ENCODE data around the gene FRK. TPM values are rescaled to one million over a fixed set of nuclear protein-coding genes. Genes with fewer than 3 reads are reported as not detected.

Gene FRK
- total RNA-seq, 4 donors from 2014 or later: 13.3 to 25.4 (median 18.9) TPM

DNA sequence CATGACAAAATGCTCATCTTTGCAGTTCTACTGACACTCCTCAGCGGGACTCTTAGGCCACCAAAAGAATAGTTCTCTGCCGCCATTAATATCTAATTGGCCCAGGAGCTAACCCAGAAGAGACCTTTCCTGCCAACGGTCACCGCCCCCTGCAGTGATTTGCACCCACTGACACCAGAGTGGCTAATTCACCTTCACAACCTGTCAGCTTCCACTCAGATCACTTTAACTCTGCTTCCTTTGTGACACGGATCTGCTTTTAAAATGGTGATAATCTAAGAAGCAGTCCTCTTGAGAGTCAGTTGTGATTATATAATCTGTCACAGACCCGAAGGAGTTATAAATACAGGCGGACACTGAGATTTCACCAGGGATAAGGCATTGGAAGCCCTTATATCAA lies 172.8 kb downstream of the FRK start:
- WGBS, 2 donors (ENCODE audit: low coverage in 1 of 2): 78 to 84% methylated on average over 6 to 7 of the region's 7 CpGs
- Histone ChIP-seq H3K9me3 (no peaks in the 10 kb centered on the region), H3K27me3 (no peaks in the 10 kb centered on the region), H3K27ac (no peak overlapping the region), H3K4me3 (no peak overlapping the region), H3K36me3 (no peaks in the 10 kb centered on the region), H3K4me1 (no peaks in the 10 kb centered on the region)
- intact Hi-C loops (cut with DNase I; ENCODE audit: low total_unique reads) (no loop called here), in situ Hi-C loops (cut with MboI; ENCODE audit: low pct_ligation_motif_present in 1 of 4, low pct_unique_long_range_greater_than_20kb in 1 of 4, low sequenced_read_pairs in 3 of 4) (loop anchor here in 2 of 4 donors (25.0 kb wide), 1 partner anchor 1151 kb away; no protein-coding TSS in a partner anchor)
- TF ChIP-seq EP300 (IDR thresholded peaks at IDR 0.05; ENCODE audit: low read depth) (no peak), POLR2AphosphoS5 (IDR thresholded peaks at IDR 0.05) (no peak), POLR2A (IDR thresholded peaks at IDR 0.05) (no peak)
- TF ChIP-seq, protein P1, sequence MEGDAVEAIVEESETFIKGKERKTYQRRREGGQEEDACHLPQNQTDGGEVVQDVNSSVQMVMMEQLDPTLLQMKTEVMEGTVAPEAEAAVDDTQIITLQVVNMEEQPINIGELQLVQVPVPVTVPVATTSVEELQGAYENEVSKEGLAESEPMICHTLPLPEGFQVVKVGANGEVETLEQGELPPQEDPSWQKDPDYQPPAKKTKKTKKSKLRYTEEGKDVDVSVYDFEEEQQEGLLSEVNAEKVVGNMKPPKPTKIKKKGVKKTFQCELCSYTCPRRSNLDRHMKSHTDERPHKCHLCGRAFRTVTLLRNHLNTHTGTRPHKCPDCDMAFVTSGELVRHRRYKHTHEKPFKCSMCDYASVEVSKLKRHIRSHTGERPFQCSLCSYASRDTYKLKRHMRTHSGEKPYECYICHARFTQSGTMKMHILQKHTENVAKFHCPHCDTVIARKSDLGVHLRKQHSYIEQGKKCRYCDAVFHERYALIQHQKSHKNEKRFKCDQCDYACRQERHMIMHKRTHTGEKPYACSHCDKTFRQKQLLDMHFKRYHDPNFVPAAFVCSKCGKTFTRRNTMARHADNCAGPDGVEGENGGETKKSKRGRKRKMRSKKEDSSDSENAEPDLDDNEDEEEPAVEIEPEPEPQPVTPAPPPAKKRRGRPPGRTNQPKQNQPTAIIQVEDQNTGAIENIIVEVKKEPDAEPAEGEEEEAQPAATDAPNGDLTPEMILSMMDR (IDR thresholded peaks at IDR 0.05): no peak
- no peak for DNase-seq

DNA sequence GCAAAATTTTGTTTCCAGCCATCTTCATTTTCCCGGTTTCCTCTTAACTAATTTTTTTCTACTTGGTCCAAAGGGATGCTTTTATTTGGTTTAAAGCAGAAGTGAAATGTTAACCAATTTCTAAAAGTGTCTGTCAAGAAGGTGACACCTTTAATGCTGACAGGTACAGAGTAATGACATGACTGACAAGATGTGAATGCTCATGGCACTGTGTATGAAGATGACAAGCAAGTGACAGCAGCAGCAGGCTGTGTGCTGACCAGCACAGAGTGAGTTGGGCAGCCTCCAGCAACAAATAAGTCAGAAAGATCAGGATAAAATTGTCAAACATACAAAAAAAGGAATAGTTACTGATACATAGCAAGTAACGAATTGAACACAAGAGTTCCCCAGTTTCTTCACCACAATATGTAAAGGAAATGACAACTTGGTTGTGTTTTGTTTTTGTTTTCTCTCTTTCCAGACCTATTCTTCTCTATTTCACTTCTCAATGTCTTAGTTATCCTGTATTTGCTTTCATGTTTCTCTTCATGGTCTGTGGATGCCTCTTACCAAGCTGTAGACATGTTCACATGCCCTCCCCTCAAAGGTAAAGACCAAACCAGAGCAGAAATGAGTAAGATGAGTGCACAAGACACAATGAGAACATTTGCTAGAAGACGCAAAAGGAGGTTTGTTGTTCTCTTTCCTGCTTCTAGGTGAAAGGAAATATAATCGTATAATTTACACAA lies 174.9 kb downstream of the FRK start:
- Histone ChIP-seq H3K4me3 (no peak overlapping the region), H3K9me3 (no peaks in the 10 kb centered on the region), H3K27me3 (no peaks in the 10 kb centered on the region), H3K27ac (no peak overlapping the region), H3K4me1 (no peaks in the 10 kb centered on the region), H3K36me3 (no peaks in the 10 kb centered on the region)
- WGBS, 2 donors (ENCODE audit: low coverage in 1 of 2): 75 to 79% methylated on average over 3 to 4 of the region's 4 CpGs
- DNase-seq: no peak
- intact Hi-C loops (cut with DNase I; ENCODE audit: low total_unique reads): no loop called here
- in situ Hi-C loops (cut with MboI; ENCODE audit: low pct_ligation_motif_present in 1 of 4, low pct_unique_long_range_greater_than_20kb in 1 of 4, low sequenced_read_pairs in 3 of 4): loop anchor here in 2 of 4 donors (25.0 kb wide), 1 partner anchor 1148 kb away; no protein-coding TSS in a partner anchor
- TF ChIP-seq, protein P1 (IDR thresholded peaks at IDR 0.05): no peak
- no peak for TF ChIP-seq EP300 (IDR thresholded peaks at IDR 0.05; ENCODE audit: low read depth)
- TF ChIP-seq POLR2AphosphoS5 (IDR thresholded peaks at IDR 0.05): no peak
- no peak for TF ChIP-seq POLR2A (IDR thresholded peaks at IDR 0.05)

DNA sequence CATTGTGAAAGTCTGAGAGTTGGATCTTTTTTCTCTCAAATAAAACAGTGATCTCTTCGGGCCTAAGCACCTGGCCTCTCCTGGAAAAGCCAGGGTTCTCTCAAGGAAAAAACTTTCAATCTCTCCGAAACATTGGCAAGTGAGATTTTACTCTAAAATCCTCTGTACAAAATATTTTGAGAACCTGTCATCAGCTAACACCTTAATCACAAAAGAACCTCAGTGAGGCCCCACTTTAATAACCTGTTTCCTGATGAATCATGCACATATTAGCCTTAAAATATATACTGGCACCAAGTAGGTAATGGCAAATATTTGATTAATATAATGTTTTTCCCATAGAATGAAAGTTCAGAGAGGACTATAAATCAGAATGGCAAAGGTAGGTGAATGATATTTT lies 177.9 kb downstream of the FRK start:
- no peak overlapping the region for H3K4me3 ChIP-seq
- no peaks in the 10 kb centered on the region for H3K9me3 ChIP-seq
- DNase-seq: no peak
- H3K27me3 ChIP-seq: no peaks in the 10 kb centered on the region
- TF ChIP-seq POLR2AphosphoS5 (IDR thresholded peaks at IDR 0.05) (no peak), EP300 (IDR thresholded peaks at IDR 0.05; ENCODE audit: low read depth) (no peak), POLR2A (IDR thresholded peaks at IDR 0.05) (no peak)
- TF ChIP-seq, protein P1 (IDR thresholded peaks at IDR 0.05): no peak
- no peaks in the 10 kb centered on the region for H3K4me1 ChIP-seq
- no peaks in the 10 kb centered on the region for H3K36me3 ChIP-seq
- in situ Hi-C loops (cut with MboI; ENCODE audit: low pct_ligation_motif_present in 1 of 4, low pct_unique_long_range_greater_than_20kb in 1 of 4, low sequenced_read_pairs in 3 of 4): loop anchor here in 2 of 4 donors (25.0 kb wide), 1 partner anchor 1145 kb away; no protein-coding TSS in a partner anchor
- H3K27ac ChIP-seq: no peak overlapping the region
- 71 to 73% methylated on average over 2 of the region's 2 CpGs for WGBS, 2 donors (ENCODE audit: low coverage in 1 of 2)
- intact Hi-C loops (cut with DNase I; ENCODE audit: low total_unique reads): no loop called here

DNA sequence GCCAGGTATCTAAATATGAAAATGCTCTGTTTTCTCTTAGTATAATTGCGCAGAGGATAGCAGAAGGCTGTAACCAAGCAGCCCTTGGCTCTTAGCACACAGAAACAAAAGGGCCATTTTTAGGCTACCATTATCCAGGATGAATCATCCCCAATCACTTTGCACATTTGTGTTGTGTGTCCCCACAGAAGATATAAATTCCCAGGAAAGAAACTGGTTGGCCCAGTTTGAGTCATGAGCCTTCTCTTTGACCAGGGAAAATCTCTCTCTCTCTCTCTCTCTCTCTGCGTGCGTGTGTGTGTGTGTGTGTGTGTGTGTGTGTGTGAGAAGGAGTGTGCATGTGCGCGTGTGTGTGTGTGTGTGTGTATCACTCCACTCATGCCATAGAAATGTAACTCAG lies 178.5 kb downstream of the FRK start:
- TF ChIP-seq POLR2A (IDR thresholded peaks at IDR 0.05) (no peak), EP300 (IDR thresholded peaks at IDR 0.05; ENCODE audit: low read depth) (no peak), POLR2AphosphoS5 (IDR thresholded peaks at IDR 0.05) (no peak)
- TF ChIP-seq, protein P1 (IDR thresholded peaks at IDR 0.05): no peak
- H3K27ac ChIP-seq: no peak overlapping the region
- no peaks in the 10 kb centered on the region for H3K4me1 ChIP-seq
- in situ Hi-C loops (cut with MboI; ENCODE audit: low pct_ligation_motif_present in 1 of 4, low pct_unique_long_range_greater_than_20kb in 1 of 4, low sequenced_read_pairs in 3 of 4) (loop anchor here in 2 of 4 donors (25.0 kb wide), 1 partner anchor 1145 kb away; no protein-coding TSS in a partner anchor), intact Hi-C loops (cut with DNase I; ENCODE audit: low total_unique reads) (no loop called here)
- H3K4me3 ChIP-seq: no peak overlapping the region
- H3K9me3 ChIP-seq: no peaks in the 10 kb centered on the region
- no peaks in the 10 kb centered on the region for H3K27me3 ChIP-seq
- no peak for DNase-seq
- H3K36me3 ChIP-seq: no peaks in the 10 kb centered on the region
- 56 to 100% methylated on average over 1 to 5 of the region's 5 CpGs for WGBS, 2 donors (ENCODE audit: low coverage in 1 of 2)

Other genes with a start within 250 kb of the FRK start
- 10 to 100 TPM in 2 of 4 donors, 1 to 10 TPM in 2; 5.4 to 18.6 (median 12.4) TPM for gene NT5DC1, start 40.0 kb upstream of the FRK start, total RNA-seq
- not detected for gene COL10A1, start 65.2 kb upstream of the FRK start, total RNA-seq
- 1 to 10 TPM; 3.0 to 7.8 (median 6.4) TPM for gene TSPYL4, start 193.2 kb upstream of the FRK start, total RNA-seq
- 10 to 100 TPM; 16.1 to 59.8 (median 47.9) TPM for gene TSPYL1, start 219.0 kb upstream of the FRK start, total RNA-seq